EH (cell line): Measurements from ENCODE around the gene ITGAE.

Experiments
- DNase-seq: peaks from one replicate; pipeline ENCODE4 v3.0.0-alpha.2; 2015; ENCODE audit warnings: low read depth

Gene ITGAE

DNA sequence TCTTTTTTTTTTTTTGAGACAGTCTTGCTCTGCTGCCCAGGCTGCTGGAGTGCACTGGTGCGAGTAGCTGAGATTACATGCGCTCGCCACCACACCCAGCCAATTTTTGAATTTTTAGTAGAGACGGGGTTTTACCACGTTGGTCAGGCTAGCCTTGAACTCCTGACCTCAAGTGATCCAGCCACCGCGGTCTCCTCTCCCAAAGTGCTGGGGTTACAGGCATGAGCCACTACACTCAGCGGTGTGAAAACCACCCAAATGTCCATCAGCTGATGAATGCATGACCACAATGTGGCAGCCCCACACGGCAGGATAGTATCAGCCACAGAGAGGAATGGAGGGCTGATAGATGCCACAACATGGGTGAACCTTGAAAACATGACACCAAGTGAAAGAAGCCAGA, 107.2 kb downstream of the ITGAE start:
- DNase-seq, result no peak

GRCh38 chr17:3693141-3693540, 107.8 kb downstream of the ITGAE start:
- DNase-seq, result no peak

DNA sequence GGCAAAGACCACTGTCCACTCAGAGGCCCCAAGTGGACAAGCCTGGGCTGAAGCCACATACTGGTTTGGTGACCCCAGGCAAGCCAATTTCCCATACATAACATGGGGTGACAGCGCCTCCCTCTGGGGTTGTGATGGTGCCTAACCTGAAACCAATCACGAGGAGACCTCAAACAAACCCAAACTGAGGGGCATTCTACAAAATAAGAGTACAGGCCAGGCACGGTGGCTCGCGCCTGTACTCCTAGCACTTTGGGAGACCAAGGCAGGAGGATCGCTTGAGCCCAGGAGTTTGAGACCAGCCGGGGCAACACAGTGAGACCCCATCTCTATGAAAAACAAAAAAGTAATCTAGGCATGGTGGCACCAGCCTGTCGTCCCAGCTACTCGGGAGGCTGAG, 108.6 kb downstream of the ITGAE start:
- DNase-seq, result no peak

GRCh38 chr17:3691617-3692067, 109.3 kb downstream of the ITGAE start:
- no peak for DNase-seq

DNA sequence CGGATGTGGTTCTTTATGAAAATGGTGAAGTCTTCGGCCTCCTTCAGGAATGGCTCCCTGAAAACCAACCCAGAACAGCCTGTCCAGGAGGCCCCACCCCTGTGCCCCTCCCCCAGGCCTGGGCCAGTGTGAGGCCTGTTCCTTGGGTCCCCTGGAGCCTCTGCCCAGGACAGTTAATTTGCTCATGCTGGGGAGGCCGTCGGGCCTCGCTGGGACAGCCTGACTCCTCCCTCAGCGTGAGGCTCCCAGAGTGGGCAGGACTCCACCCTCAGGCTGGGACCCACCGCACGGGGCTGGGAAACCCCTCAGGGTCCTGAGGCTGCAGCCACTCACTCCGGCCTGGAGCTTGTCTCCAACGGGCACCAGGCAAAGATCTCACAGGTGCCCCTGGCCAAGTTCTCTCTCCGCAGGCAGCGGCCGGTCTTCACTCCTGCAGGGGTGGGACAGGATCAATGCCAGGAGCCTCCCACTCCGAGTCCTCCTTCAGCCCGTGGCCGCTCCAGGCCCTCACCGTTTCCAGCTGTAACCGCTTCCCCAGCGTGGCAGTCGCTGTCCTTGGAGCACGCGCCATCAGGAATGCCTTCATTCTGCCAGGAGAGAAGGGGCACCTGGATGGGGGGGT, 110.8 kb downstream of the ITGAE start:
- DNase-seq, result no peak

GRCh38 chr17:3689262-3690093, 111.5 kb downstream of the ITGAE start:
- DNase-seq, result no peak

- DNase-seq, result no peak
Measured at GRCh38 chr17:3688852-3689261, 112.1 kb downstream of the ITGAE start.

DNA sequence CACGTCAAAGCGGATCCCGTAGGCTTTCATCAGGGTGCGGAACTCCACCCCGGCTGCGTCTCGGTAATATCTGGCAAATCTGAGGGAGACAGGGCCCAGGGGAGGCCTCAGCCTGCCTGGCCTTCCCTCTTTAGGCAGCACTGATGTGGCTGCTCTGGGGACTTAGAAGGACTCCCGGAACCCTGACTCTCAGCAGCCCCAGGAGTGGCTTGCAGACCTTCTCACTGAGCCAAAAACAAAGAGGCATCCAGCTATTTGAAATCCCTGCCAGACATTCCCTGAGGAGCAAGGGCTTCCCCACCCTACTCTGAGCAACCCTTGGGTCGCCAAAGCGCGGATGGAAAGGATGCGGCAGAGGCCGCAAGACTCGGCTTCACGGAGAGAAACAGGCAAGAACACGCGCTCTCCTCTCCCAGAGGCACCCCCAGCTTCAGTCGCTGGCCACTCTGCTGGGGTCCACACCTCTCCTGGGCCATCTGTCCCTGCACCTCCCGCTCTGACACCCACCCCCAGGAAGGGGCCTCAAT, 112.9 kb downstream of the ITGAE start:
- DNase-seq, result no peak

- no peak for DNase-seq
Measured at GRCh38 chr17:3685174-3685573, 115.8 kb downstream of the ITGAE start.

DNA sequence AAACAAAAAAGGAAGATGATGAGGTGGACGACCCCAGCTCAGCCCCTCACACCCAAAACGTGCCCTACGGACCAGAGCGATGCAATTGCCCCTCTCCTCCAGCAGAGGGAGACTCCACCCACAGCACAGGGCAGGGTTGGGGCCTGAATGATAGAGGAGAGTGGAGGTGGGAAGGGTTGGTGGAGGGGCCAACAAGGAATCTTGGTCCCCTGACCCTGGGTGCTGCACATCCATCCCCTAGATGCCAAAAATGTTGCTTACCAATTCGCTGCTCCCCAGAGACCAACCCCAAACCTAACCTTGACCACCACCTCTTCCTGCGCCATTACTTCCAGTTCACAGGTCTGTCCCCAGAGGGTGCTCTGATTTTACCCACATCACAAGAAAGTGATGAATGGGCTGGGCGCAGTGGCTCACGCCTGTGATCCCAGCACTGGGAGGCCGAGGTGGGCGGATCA, 117.9 kb downstream of the ITGAE start:
- peak; percentile 39 for DNase-seq

DNA sequence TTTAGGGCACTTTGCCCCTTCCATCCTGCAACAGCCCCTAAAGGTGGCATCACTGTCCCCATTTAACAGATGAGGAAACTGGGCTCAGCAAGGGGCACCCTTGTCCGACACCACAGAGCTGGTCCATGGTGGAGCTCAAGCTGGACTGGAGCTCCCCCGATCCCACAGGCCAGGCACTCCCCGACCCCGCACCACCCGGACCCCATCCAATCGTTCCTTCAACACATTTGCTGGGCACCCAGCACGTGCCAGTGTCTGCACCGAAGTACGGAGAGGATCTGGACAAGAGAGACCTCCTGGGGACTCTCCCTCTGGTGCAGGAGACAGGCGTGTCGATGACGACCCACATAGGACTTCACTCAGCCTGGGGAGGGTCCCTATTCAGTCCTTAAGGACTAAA, 119.0 kb downstream of the ITGAE start:
- no peak for DNase-seq

DNA sequence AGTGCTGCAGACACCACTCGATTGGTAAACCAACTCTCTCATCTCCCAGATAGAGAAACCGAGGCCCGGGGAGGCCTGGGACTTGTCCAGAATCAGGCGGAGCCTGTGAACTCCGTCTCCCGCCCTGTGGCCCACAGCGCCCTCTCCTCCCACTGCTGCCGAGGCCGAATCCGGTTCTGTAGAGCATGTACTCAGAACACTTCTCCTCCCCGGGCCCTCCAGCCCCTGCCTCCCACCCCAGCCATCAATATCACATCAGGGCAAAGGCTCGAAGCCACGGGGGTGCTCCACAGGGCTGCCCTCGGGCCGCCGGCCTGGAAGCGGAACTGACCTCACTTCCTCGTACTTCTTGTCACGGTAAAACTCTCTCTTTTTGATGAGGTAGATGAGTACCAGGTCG, 119.4 kb downstream of the ITGAE start:
- no peak for DNase-seq

DNA sequence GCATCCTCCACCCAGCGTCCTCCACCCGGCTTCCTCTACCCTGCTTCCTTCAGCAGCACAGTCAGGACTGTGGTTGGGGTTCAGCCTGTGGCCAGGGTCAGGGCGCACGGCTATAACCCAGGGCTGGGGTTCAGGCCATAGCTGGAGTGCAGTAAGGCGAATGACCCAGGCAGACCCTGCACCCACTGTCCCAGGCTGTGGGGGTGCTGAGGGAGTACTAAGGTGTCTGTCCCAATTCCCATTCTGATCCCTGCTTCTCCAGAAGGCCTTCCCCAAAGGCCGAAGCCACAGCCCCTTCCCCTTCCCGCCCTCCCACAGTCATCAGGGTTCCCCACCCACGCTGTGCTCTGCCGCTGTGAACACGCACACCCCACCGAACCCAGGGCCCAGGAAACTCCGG, 119.9 kb downstream of the ITGAE start:
- DNase-seq, result no peak

GRCh38 chr17:3679531-3680126, 121.4 kb downstream of the ITGAE start:
- DNase-seq, result no peak

GRCh38 chr17:3678821-3679530, 122.0 kb downstream of the ITGAE start:
- no peak for DNase-seq

DNA sequence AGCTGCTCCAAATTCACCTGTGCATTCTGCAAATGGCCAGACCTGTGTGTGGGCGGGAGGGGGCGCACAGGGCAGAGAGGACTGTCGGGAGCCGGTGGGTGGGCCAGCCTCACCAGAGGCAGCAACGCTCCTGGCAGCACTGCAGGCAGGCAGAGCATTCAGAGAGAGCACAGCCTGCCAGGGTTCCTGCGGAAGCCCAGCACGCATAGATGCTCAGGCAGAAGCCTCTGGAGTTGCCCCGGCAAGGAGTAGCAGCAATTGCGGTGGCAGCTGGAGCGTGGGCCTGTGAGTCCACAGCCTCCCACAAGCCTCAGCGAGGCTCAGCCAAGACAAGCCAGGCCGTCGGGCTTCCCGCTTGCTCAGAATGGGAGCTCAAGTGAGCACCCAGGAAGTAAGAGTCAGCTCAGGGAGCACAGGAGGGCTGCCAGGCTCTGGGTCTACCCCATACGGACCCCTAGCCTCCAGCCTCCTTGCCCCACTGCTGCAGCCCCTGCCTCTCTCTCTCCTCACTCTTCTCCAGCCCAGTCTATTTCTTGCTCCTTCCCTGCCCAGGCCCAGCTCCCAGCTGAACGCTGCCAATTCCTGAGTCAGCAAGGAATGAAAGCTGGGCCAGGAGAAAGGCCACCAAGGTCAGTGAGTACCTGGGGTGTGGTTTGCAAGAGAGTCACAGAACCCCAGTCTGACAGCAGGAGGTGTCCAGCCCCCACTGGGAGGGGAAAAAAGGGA, 122.7 kb downstream of the ITGAE start:
- no peak for DNase-seq

GRCh38 chr17:3675886-3676285, 125.1 kb downstream of the ITGAE start:
- no peak for DNase-seq

- no peak for DNase-seq
Measured at GRCh38 chr17:3672571-3672970, 128.4 kb downstream of the ITGAE start.

DNA sequence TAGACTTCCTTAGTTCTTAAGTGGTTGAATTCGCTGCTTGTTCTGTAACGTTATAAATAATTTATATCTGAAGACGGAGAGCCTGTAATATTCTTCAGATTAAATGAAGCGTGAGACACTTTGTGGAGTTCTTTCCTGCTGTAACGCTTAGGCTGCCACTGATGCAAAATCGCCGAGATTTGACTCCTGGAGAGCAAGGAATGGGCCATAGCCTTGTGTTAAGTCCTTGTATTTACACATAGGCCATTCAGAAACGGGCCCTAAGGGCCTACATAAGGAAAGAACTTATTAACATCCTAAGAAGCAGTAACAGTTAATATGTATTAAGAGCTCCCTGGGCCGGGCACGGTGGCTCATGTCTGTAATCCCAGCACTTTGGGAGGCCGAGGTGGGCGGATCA, 131.4 kb downstream of the ITGAE start:
- DNase-seq, result no peak

DNA sequence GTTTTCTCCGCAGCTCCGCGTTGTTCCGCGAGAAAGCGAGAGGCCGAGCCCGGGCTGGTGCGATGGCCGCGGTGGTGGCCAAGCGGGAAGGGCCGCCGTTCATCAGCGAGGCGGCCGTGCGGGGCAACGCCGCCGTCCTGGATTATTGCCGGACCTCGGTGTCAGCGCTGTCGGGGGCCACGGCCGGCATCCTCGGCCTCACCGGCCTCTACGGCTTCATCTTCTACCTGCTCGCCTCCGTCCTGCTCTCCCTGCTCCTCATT, 132.0 kb downstream of the ITGAE start:
- no peak for DNase-seq

DNA sequence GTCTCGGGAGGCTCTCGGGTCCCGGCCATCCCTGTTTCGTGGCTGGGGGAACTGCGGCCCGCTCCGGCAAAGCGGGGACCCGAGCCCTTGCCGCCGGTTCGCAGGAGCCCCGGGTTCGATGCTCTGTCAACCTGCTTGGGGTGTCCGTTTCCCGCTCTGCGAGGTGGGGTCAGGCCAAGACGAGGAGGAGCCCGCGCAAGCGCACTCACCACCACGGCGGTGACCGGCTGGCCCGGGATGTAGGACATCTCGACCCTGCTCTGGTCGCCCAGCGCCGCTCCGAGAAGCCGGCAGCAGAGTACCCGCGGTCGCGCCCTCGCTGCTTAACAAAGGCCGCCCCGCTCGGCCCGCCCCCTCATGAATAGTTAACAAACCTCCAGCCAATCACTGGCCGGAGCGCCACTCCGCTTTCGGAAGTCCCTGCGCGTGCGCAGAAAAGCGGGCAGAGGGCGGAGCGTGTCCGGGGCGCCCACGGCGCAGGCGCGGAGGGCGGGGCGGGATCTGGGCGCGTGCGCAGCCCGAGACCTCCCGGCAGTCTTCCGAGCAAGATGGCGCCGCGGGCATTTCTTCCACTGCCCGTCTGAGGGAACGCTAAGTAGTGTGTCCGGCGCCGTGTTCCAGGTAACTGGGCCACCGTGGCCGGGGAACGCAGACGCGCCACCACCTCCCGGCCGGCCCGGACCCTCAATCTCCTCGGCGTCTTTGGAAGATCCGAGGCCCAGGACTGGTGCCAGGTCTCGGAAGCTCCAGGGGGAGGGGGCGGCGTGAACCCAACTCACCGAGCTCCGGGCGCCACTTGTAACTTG, 132.5 kb downstream of the ITGAE start, which contains the start of the genes EMC6 and TAX1BP3:
EMC6 (plus strand) TSS at position 534 of the 806 bp plus-strand sequence. CDS start 335 bp downstream, outside the sequence.
TAX1BP3 (minus strand) TSS at position 300 of the 806 bp plus-strand sequence; CDS start at position 248, 52 bp downstream.
- DNase-seq, result peak; percentile 98
